H1 (cell line): ENCODE data around the gene SVIL.

Experiments
- EP300 ChIP-seq, 2 experiments: IDR thresholded peaks; 1 replicate in 1 of 2; 2 replicates in 1 of 2; pipeline ENCODE4 v1.6.1; 2011 to 2012; ENCODE audit warnings: low read depth in 2 of 2, low read length in 2 of 2, mild to moderate bottlenecking in 2 of 2, borderline replicate concordance in 1 of 2, inconsistent platforms in 1 of 2, moderate library complexity in 1 of 2
- POLR2A ChIP-seq, 2 experiments: IDR thresholded peaks; 1 replicate in 1 of 2; 2 replicates in 1 of 2; pipeline ENCODE4 v1.6.1; 2011; ENCODE audit warnings: low read depth in 2 of 2, low read length in 2 of 2, mild to moderate bottlenecking in 2 of 2; ENCODE audit errors: control extremely low read depth in 1 of 2
- RAD21 ChIP-seq, 2 experiments: IDR thresholded peaks in 1 of 2; conservative IDR thresholded peaks in 1 of 2; 2 replicates each; pipeline ENCODE4 v1.6.1; 2011; ENCODE audit warnings: low read depth in 2 of 2, low read length in 2 of 2, improper control_type of control experiment in 1 of 2, inconsistent platforms in 1 of 2, mild to moderate bottlenecking in 1 of 2, moderate library complexity in 1 of 2
- TF ChIP-seq, protein P1 (sequence below), 3 experiments: IDR thresholded peaks; 1 replicate in 2 of 3; 2 replicates in 1 of 3; pipeline versions ENCODE4 v1.5.1 to v1.6.1; 2011; ENCODE audit warnings: low read length in 3 of 3, mild to moderate bottlenecking in 3 of 3, inconsistent platforms in 2 of 3, low read depth in 1 of 3, moderate library complexity in 1 of 3; ENCODE audit not compliant: insufficient read depth in 1 of 3; ENCODE audit errors: control extremely low read depth in 1 of 3
- TF ChIP-seq, protein P2 (sequence below): fragments of 300-600 bp; sonication (generic); IDR thresholded peaks from 2 replicates; pipeline ENCODE4 v1.7.1; 2012; ENCODE audit warnings: low read length, moderate library complexity, mild to moderate bottlenecking, inconsistent platforms; ENCODE audit not compliant: insufficient replicate concordance

DNA sequence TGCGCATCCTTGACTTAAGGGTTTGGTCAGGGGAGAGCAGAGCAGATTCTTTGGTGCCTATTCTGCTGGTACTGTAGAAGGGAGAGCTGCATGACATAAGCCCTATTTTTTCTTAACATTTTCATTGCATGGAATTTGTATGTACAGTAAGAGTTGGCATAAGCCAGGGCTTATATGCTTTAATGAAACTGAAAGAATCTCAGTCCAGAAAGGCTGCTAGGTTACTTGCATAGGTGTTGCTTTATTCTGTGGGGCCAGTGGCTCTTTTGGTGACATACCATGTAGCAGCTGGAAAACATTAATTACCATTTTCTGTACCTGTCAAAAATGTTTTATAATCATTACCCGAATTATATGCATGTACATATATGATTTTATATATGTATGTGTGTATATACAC, 193.8 kb downstream of the SVIL start:
- TF ChIP-seq, protein P1, sequence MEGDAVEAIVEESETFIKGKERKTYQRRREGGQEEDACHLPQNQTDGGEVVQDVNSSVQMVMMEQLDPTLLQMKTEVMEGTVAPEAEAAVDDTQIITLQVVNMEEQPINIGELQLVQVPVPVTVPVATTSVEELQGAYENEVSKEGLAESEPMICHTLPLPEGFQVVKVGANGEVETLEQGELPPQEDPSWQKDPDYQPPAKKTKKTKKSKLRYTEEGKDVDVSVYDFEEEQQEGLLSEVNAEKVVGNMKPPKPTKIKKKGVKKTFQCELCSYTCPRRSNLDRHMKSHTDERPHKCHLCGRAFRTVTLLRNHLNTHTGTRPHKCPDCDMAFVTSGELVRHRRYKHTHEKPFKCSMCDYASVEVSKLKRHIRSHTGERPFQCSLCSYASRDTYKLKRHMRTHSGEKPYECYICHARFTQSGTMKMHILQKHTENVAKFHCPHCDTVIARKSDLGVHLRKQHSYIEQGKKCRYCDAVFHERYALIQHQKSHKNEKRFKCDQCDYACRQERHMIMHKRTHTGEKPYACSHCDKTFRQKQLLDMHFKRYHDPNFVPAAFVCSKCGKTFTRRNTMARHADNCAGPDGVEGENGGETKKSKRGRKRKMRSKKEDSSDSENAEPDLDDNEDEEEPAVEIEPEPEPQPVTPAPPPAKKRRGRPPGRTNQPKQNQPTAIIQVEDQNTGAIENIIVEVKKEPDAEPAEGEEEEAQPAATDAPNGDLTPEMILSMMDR (IDR thresholded peaks at IDR 0.05; ENCODE audit: control extremely low read depth in 1 of 3, insufficient read depth in 1 of 3, low read depth in 1 of 3, low read length in 3 of 3): no peak
- TF ChIP-seq POLR2A (IDR thresholded peaks at IDR 0.05; ENCODE audit: control extremely low read depth in 1 of 2, low read depth in 2 of 2, low read length in 2 of 2) (no peak), EP300 (IDR thresholded peaks at IDR 0.05; ENCODE audit: borderline replicate concordance in 1 of 2, low read depth in 2 of 2, low read length in 2 of 2) (no peak), RAD21 (IDR thresholded peaks at IDR 0.05 in 1 of 2, conservative IDR thresholded peaks at IDR 0.05 in 1 of 2; ENCODE audit: low read depth in 2 of 2, low read length in 2 of 2) (no peak)
- TF ChIP-seq, protein P2, sequence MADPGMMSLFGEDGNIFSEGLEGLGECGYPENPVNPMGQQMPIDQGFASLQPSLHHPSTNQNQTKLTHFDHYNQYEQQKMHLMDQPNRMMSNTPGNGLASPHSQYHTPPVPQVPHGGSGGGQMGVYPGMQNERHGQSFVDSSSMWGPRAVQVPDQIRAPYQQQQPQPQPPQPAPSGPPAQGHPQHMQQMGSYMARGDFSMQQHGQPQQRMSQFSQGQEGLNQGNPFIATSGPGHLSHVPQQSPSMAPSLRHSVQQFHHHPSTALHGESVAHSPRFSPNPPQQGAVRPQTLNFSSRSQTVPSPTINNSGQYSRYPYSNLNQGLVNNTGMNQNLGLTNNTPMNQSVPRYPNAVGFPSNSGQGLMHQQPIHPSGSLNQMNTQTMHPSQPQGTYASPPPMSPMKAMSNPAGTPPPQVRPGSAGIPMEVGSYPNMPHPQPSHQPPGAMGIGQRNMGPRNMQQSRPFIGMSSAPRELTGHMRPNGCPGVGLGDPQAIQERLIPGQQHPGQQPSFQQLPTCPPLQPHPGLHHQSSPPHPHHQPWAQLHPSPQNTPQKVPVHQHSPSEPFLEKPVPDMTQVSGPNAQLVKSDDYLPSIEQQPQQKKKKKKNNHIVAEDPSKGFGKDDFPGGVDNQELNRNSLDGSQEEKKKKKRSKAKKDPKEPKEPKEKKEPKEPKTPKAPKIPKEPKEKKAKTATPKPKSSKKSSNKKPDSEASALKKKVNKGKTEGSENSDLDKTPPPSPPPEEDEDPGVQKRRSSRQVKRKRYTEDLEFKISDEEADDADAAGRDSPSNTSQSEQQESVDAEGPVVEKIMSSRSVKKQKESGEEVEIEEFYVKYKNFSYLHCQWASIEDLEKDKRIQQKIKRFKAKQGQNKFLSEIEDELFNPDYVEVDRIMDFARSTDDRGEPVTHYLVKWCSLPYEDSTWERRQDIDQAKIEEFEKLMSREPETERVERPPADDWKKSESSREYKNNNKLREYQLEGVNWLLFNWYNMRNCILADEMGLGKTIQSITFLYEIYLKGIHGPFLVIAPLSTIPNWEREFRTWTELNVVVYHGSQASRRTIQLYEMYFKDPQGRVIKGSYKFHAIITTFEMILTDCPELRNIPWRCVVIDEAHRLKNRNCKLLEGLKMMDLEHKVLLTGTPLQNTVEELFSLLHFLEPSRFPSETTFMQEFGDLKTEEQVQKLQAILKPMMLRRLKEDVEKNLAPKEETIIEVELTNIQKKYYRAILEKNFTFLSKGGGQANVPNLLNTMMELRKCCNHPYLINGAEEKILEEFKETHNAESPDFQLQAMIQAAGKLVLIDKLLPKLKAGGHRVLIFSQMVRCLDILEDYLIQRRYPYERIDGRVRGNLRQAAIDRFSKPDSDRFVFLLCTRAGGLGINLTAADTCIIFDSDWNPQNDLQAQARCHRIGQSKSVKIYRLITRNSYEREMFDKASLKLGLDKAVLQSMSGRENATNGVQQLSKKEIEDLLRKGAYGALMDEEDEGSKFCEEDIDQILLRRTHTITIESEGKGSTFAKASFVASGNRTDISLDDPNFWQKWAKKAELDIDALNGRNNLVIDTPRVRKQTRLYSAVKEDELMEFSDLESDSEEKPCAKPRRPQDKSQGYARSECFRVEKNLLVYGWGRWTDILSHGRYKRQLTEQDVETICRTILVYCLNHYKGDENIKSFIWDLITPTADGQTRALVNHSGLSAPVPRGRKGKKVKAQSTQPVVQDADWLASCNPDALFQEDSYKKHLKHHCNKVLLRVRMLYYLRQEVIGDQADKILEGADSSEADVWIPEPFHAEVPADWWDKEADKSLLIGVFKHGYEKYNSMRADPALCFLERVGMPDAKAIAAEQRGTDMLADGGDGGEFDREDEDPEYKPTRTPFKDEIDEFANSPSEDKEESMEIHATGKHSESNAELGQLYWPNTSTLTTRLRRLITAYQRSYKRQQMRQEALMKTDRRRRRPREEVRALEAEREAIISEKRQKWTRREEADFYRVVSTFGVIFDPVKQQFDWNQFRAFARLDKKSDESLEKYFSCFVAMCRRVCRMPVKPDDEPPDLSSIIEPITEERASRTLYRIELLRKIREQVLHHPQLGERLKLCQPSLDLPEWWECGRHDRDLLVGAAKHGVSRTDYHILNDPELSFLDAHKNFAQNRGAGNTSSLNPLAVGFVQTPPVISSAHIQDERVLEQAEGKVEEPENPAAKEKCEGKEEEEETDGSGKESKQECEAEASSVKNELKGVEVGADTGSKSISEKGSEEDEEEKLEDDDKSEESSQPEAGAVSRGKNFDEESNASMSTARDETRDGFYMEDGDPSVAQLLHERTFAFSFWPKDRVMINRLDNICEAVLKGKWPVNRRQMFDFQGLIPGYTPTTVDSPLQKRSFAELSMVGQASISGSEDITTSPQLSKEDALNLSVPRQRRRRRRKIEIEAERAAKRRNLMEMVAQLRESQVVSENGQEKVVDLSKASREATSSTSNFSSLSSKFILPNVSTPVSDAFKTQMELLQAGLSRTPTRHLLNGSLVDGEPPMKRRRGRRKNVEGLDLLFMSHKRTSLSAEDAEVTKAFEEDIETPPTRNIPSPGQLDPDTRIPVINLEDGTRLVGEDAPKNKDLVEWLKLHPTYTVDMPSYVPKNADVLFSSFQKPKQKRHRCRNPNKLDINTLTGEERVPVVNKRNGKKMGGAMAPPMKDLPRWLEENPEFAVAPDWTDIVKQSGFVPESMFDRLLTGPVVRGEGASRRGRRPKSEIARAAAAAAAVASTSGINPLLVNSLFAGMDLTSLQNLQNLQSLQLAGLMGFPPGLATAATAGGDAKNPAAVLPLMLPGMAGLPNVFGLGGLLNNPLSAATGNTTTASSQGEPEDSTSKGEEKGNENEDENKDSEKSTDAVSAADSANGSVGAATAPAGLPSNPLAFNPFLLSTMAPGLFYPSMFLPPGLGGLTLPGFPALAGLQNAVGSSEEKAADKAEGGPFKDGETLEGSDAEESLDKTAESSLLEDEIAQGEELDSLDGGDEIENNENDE: no peak
